Epithelial cell of esophagus (primary cell): ENCODE measurements around the gene MTURN.

Experiments used
- DNase-seq: peaks from one replicate; pipeline ENCODE4 v3.0.0; 2010; ENCODE audit warnings: low read depth
- H3K4me3 ChIP-seq: 2 replicates; pipeline ENCODE4 v1.5.1; 2011; ENCODE audit warnings: mild to moderate bottlenecking, low read length, control low read depth
- CTCF ChIP-seq: IDR thresholded peaks from 2 replicates; pipeline ENCODE4 v1.5.1; 2011; ENCODE audit warnings: low read depth, mild to moderate bottlenecking, low read length, control low read depth, inconsistent platforms; ENCODE audit not compliant: insufficient read depth; ENCODE audit errors: missing control alignments

Gene MTURN

DNA sequence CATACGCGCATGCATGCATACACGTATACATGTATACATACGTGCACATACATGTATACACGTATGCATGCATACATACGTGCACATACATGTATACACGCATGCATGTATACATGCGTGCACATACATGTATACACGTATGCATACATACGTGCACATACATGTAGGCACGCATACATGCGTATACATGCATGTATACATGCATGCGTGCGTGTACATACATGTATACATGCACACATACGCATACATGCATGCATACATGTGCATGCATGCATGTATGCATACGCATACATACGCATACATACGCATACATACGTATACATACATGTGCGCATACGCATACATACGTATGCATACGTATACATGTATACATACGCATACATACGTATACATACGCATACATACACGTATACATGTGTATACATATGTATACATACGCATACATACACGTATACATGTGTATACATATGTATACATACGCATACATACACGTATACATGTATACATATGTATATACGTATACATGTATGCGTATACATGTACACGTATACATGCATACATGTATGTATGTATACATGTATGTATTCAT, 19.0 kb upstream of the MTURN start:
- no peak overlapping the region for H3K4me3 ChIP-seq
- no peak for TF ChIP-seq CTCF
- DNase-seq, result no peak

GRCh38 chr7:30116771-30117170, 18.0 kb upstream of the MTURN start:
- H3K4me3 ChIP-seq, result no peak overlapping the region
- no peak for TF ChIP-seq CTCF
- no peak for DNase-seq

GRCh38 chr7:30117896-30118295, 16.9 kb upstream of the MTURN start:
- no peak for TF ChIP-seq CTCF
- no peak overlapping the region for H3K4me3 ChIP-seq
- DNase-seq, result no peak

DNA sequence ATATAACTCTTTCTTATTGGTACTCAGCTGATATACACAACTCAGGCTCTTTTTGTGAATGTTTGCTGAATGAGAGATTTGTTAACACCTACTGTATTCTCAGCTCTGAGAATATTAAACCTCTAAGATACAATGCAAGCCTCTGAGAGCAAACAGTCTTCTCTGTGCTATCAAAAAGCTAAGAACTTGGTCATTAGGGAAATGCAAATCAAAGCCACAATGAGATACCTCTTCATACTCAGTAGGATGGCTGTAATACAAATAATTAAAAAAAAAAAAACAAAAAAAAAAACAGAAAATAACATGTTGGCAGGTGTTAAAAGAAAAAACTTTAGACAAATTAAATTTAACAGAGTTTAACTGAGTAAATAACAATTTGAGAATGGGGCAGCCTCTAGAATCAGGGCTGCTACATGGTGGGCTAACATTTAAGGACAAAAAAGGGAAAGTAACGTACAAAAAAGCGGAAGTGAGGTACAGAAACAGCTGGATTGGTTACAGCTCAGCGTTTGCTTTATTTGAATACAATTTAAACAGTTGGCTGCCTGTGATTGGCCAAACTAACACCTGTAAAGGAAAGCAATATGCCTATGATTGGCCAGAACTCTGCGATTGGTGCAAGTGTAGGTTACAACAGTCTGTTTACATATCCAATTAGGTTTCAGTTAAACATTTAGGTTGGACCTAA, 14.8 kb upstream of the MTURN start:
- H3K4me3 ChIP-seq, result no peak overlapping the region
- no peak for DNase-seq
- no peak for TF ChIP-seq CTCF

- no peak for DNase-seq
- H3K4me3 ChIP-seq, result peak overlapping the region; percentile 59
- TF ChIP-seq CTCF, result no peak
Measured at GRCh38 chr7:30133736-30134610, 813 bp upstream of the MTURN start.

GRCh38 chr7:30135301-30136116, 723 bp downstream of the MTURN start:
- peak; percentile 63 for DNase-seq
- no peak for TF ChIP-seq CTCF

More at GRCh38 chr7:30135301-30136116, 723 bp downstream of the MTURN start:
- H3K4me3 ChIP-seq, result peak overlapping the region; percentile 92
